HCT116 (cell line): ENCODE results near the gene NTNG2. TPM values are rescaled to one million over a fixed set of nuclear protein-coding genes. Genes with fewer than 3 reads are reported as not detected.

ENCODE experiments used
- ATAC-seq: fragments of 200-7000 bp; cut with Tn5 transposase; 2 replicates; pipeline ENCODE4 v1.9.1; 2020; ENCODE audit warnings: mild to moderate bottlenecking, moderate library complexity
- BruUV-seq: library from RNA; stranded (reverse); fragments of 400-500 nt; replicated peaks from 2 replicates; lab custom pipeline; 2021; lab: Mats Ljungman, UMichigan
- CTCF ChIA-PET: fragments of 300-600 bp; sonication (Branson Sonifier 250); formaldehyde crosslinking; loops from one replicate; lab custom pipeline; 2021; ENCODE audit warnings: antibody characterized with exemption; lab: Charles Lee
- POLR2A ChIA-PET: fragments of 300-600, 350-600 bp; sonication (Branson Sonifier 250); formaldehyde crosslinking; loops from one replicate; lab custom pipeline; 2021; ENCODE audit warnings: antibody characterized with exemption; lab: Charles Lee
- RAD21 ChIA-PET, 2 experiments: fragments of 300-600 bp; sonication (Branson Sonifier 250); formaldehyde crosslinking; loops; one replicate each; lab custom pipeline; 2023; ENCODE audit warnings: low total read pairs in 2 of 2; ENCODE audit not compliant: uncharacterized antibody in 2 of 2, unreplicated experiment in 2 of 2, low non-redundant PET in 1 of 2; lab: Charles Lee
- DNase-seq: peaks from one replicate; pipeline ENCODE4 v3.0.0-alpha.2; 2010; ENCODE audit warnings: low read depth, low spot score
- H2AFZ ChIP-seq: fragments of 200-600 bp; shearing (Covaris generic), sonication (generic); 2 replicates; pipeline ENCODE4 v1.6.1; 2017; ENCODE audit warnings: low read depth, mixed run types, mixed read lengths, antibody characterized with exemption, low read length; ENCODE audit not compliant: poor library complexity, severe bottlenecking
- H3K27ac ChIP-seq: 2 replicates; pipeline ENCODE4 v1.5.1; 2012; ENCODE audit warnings: low read depth, low read length
- H3K27me3 ChIP-seq: fragments of 200-600 bp; sonication (generic); 2 replicates; pipeline ENCODE4 v1.6.1; 2016; ENCODE audit warnings: mixed run types, low read length, mixed read lengths; ENCODE audit not compliant: insufficient read depth
- H3K36me3 ChIP-seq, 2 experiments: fragments of 200-500 bp in 1 of 2; fragments of 200-600 bp in 1 of 2; sonication (Bioruptor generic) in 1 of 2; sonication (generic) in 1 of 2; 2 replicates each; pipeline versions ENCODE4 v1.5.1 to v1.6.1; 2014 to 2016; ENCODE audit warnings: low read length in 2 of 2, inconsistent platforms in 1 of 2, mixed read lengths in 1 of 2, mixed run types in 1 of 2; ENCODE audit not compliant: insufficient read depth in 2 of 2, control insufficient read depth in 1 of 2
- H3K4me1 ChIP-seq, 2 experiments: fragments of 200-600 bp in 1 of 2; sonication (generic) in 1 of 2; 2 replicates each; pipeline versions ENCODE4 v1.5.1 to v1.6.1; 2012 to 2017; ENCODE audit warnings: low read length in 2 of 2, inconsistent platforms in 1 of 2, mild to moderate bottlenecking in 1 of 2, mixed read lengths in 1 of 2, mixed run types in 1 of 2, moderate library complexity in 1 of 2; ENCODE audit not compliant: insufficient read depth in 2 of 2, control insufficient read depth in 1 of 2
- H3K4me2 ChIP-seq: fragments of 200-600 bp; sonication (generic); 2 replicates; pipeline ENCODE4 v1.6.1; 2017; ENCODE audit warnings: mixed run types, low read length, mixed read lengths
- H3K4me3 ChIP-seq, 2 experiments: fragments of 200-600 bp in 1 of 2; sonication (generic) in 1 of 2; replicated peaks in 1 of 2; 2 replicates each; pipeline ENCODE4 v1.5.1; 2011 to 2016; ENCODE audit warnings: low read length in 2 of 2, control low read depth in 1 of 2, low read depth in 1 of 2, mild to moderate bottlenecking in 1 of 2, mixed read lengths in 1 of 2, mixed run types in 1 of 2
- H3K79me2 ChIP-seq: fragments of 200-600 bp; sonication (generic); 2 replicates; pipeline ENCODE4 v1.6.1; 2017; ENCODE audit warnings: mild to moderate bottlenecking, mixed run types, low read length, moderate library complexity, mixed read lengths; ENCODE audit not compliant: insufficient read depth
- H3K9ac ChIP-seq: fragments of 200-600 bp; sonication (generic); 2 replicates; pipeline ENCODE4 v1.6.1; 2016; ENCODE audit warnings: low read length, mixed read lengths
- H3K9me2 ChIP-seq: fragments of 200-600 bp; sonication (generic), shearing (Covaris generic); 2 replicates; pipeline ENCODE4 v1.6.1; 2017; ENCODE audit warnings: mixed run types, mild to moderate bottlenecking, moderate library complexity; ENCODE audit not compliant: insufficient read depth
- H3K9me3 ChIP-seq, 2 experiments: fragments of 200-500 bp in 1 of 2; fragments of 200-600 bp in 1 of 2; sonication (Bioruptor generic) in 1 of 2; sonication (generic) in 1 of 2; 2 replicates each; pipeline ENCODE4 v1.6.1; 2014 to 2017; ENCODE audit warnings: low read length in 2 of 2, mixed read lengths in 2 of 2, inconsistent platforms in 1 of 2, low read depth in 1 of 2, mild to moderate bottlenecking in 1 of 2, mixed run types in 1 of 2, moderate library complexity in 1 of 2; ENCODE audit not compliant: control insufficient read depth in 1 of 2, insufficient read depth in 1 of 2
- H4K20me1 ChIP-seq: fragments of 200-600 bp; sonication (generic), shearing (Covaris generic); 2 replicates; pipeline ENCODE4 v1.6.1; 2017; ENCODE audit warnings: mixed run types, mild to moderate bottlenecking, moderate library complexity; ENCODE audit not compliant: insufficient read depth
- CBX3 ChIP-seq: IDR thresholded peaks from 2 replicates; pipeline ENCODE4 v1.6.1; 2012; ENCODE audit warnings: low read depth
- CEBPB ChIP-seq: IDR thresholded peaks from 2 replicates; pipeline ENCODE4 v1.6.1; 2012; ENCODE audit warnings: low read depth
- EGR1 ChIP-seq: IDR thresholded peaks from 2 replicates; pipeline ENCODE4 v1.6.1; 2012; ENCODE audit warnings: low read depth
- ELF1 ChIP-seq: IDR thresholded peaks from 2 replicates; pipeline ENCODE4 v1.6.1; 2012; ENCODE audit warnings: low read depth, borderline replicate concordance
- EZH2 ChIP-seq: fragments of 200-600 bp; sonication (generic); IDR thresholded peaks from 2 replicates; pipeline ENCODE4 v1.6.1; 2017; ENCODE audit warnings: antibody characterized with exemption, mixed run types
- FOSL1 ChIP-seq: IDR thresholded peaks from 2 replicates; pipeline ENCODE4 v1.6.1; 2012; ENCODE audit warnings: low read depth
- JUND ChIP-seq: IDR thresholded peaks from 2 replicates; pipeline ENCODE4 v1.6.1; 2012
- POLR2AphosphoS5 ChIP-seq: IDR thresholded peaks from 2 replicates; pipeline ENCODE4 v1.6.1; 2011; ENCODE audit warnings: mild to moderate bottlenecking, low read depth, low read length, moderate library complexity
- RAD21 ChIP-seq: IDR thresholded peaks from 2 replicates; pipeline ENCODE4 v1.6.1; 2012; ENCODE audit warnings: low read depth, mild to moderate bottlenecking
- SP1 ChIP-seq: IDR thresholded peaks from 2 replicates; pipeline ENCODE4 v1.6.1; 2012; ENCODE audit warnings: low read depth
- SRF ChIP-seq: IDR thresholded peaks from 2 replicates; pipeline ENCODE4 v1.6.1; 2012; ENCODE audit warnings: low read depth
- TCF7L2 ChIP-seq: IDR thresholded peaks from 2 replicates; pipeline ENCODE4 v1.7.0; 2011; ENCODE audit warnings: borderline replicate concordance, inconsistent platforms; ENCODE audit not compliant: insufficient read depth, insufficient read length; ENCODE audit errors: extremely low read depth
- YY1 ChIP-seq: IDR thresholded peaks from 2 replicates; pipeline ENCODE4 v1.6.1; 2011; ENCODE audit warnings: low read length, low read depth, moderate library complexity, mild to moderate bottlenecking; ENCODE audit not compliant: insufficient replicate concordance; ENCODE audit errors: extremely low read depth
- ZFX ChIP-seq: fragments of 450-650 bp; IDR thresholded peaks from 2 replicates; pipeline ENCODE4 v1.6.1; 2017
- ZNF274 ChIP-seq: fragments of 200-500 bp; sonication (Bioruptor generic); IDR thresholded peaks from 2 replicates; pipeline ENCODE4 v1.6.1; 2014; ENCODE audit warnings: mild to moderate bottlenecking, low read depth, low read length, inconsistent platforms
- intact Hi-C: fragments of 100-400 bp; cut with micrococcal nuclease; formaldehyde crosslinking; loops from 2 replicates; pipeline ENCODE4 v1.10.0; 2022
- total RNA-seq: library from RNA; stranded (reverse); gene quantifications from one replicate; pipeline ENCODE4 v1.2.1, GENCODE V29; 2021; ENCODE audit not compliant: unreplicated experiment
- TF ChIP-seq, protein P1 (sequence below), 3 experiments: fragments of 200-600 bp in 1 of 3; sonication (generic) in 1 of 3; IDR thresholded peaks in 2 of 3; conservative IDR thresholded peaks in 1 of 3; 2 replicates each; pipeline ENCODE4 v1.5.1; 2012 to 2017; ENCODE audit warnings: low read depth in 2 of 3, low read length in 2 of 3, antibody characterized with exemption in 1 of 3, borderline replicate concordance in 1 of 3, control low read depth in 1 of 3, mild to moderate bottlenecking in 1 of 3, mixed read lengths in 1 of 3, mixed run types in 1 of 3, moderate library complexity in 1 of 3; ENCODE audit not compliant: insufficient read depth in 1 of 3
- TF ChIP-seq, protein P2 (sequence below): IDR thresholded peaks from 2 replicates; pipeline ENCODE4 v1.6.1; 2011; ENCODE audit warnings: mild to moderate bottlenecking, low read length, moderate library complexity; ENCODE audit not compliant: insufficient replicate concordance; ENCODE audit errors: extremely low read depth
- TF ChIP-seq, protein P3 (sequence below): IDR thresholded peaks from 2 replicates; pipeline ENCODE4 v1.6.1; 2012
- TF ChIP-seq, protein P4 (sequence below): IDR thresholded peaks from 2 replicates; pipeline ENCODE4 v1.6.1; 2012

NTNG2 gene
- total RNA-seq, 1 experiment from 2014 or later, result 2.5 TPM

DNA sequence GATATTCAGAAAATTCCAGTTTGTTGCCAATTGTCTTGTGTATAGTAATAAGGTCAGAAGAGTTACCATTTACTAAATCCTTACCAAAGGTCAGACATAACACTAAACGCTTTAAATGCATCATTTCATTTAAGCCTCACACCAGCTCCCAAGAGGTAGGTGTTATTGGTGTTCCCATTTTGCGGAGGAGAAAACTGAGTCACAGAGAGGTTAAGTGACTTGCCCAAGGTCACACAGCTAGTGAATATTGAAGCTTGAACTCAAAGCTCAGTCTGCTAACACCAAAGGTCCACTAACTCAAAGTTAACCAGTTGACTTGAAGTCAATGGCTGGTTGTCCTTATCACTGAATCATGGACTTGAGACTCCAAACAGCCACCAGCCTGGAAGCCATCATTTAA is 40.8 kb upstream of the NTNG2 start:
- no TSS peak for BruUV-seq
- Histone ChIP-seq H3K27me3 (peaks cover 91% of the 10 kb centered on the region), H3K4me2 (no peak overlapping the region), H3K9ac (no peak overlapping the region), H3K4me1 (no peaks in the 10 kb centered on the region), H4K20me1 (no peaks in the 10 kb centered on the region), H3K9me3 (no peaks in the 10 kb centered on the region), H2AFZ (no peak overlapping the region), H3K36me3 (no peaks in the 10 kb centered on the region), H3K4me3 (no peak overlapping the region), H3K9me2 (no peaks in the 10 kb centered on the region), H3K27ac (no peak overlapping the region), H3K79me2 (no peaks in the 10 kb centered on the region)
- CTCF ChIA-PET, result no interaction called here
- ATAC-seq (no peak), DNase-seq (no peak)
- TF ChIP-seq YY1 (no peak), EGR1 (no peak), ZFX (no peak), TCF7L2 (no peak), CBX3 (no peak), RAD21 (no peak), JUND (no peak), CEBPB (no peak), SP1 (no peak), ZNF274 (no peak), EZH2 (no peak), SRF (no peak), FOSL1 (no peak), POLR2AphosphoS5 (no peak), ELF1 (no peak)
- TF ChIP-seq, protein P1, sequence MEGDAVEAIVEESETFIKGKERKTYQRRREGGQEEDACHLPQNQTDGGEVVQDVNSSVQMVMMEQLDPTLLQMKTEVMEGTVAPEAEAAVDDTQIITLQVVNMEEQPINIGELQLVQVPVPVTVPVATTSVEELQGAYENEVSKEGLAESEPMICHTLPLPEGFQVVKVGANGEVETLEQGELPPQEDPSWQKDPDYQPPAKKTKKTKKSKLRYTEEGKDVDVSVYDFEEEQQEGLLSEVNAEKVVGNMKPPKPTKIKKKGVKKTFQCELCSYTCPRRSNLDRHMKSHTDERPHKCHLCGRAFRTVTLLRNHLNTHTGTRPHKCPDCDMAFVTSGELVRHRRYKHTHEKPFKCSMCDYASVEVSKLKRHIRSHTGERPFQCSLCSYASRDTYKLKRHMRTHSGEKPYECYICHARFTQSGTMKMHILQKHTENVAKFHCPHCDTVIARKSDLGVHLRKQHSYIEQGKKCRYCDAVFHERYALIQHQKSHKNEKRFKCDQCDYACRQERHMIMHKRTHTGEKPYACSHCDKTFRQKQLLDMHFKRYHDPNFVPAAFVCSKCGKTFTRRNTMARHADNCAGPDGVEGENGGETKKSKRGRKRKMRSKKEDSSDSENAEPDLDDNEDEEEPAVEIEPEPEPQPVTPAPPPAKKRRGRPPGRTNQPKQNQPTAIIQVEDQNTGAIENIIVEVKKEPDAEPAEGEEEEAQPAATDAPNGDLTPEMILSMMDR (IDR thresholded peaks at IDR 0.05 in 2 of 3, conservative IDR thresholded peaks at IDR 0.05 in 1 of 3; ENCODE audit: borderline replicate concordance in 1 of 3, insufficient read depth in 1 of 3, low read depth in 2 of 3, low read length in 2 of 3), result no peak
- TF ChIP-seq, protein P2, sequence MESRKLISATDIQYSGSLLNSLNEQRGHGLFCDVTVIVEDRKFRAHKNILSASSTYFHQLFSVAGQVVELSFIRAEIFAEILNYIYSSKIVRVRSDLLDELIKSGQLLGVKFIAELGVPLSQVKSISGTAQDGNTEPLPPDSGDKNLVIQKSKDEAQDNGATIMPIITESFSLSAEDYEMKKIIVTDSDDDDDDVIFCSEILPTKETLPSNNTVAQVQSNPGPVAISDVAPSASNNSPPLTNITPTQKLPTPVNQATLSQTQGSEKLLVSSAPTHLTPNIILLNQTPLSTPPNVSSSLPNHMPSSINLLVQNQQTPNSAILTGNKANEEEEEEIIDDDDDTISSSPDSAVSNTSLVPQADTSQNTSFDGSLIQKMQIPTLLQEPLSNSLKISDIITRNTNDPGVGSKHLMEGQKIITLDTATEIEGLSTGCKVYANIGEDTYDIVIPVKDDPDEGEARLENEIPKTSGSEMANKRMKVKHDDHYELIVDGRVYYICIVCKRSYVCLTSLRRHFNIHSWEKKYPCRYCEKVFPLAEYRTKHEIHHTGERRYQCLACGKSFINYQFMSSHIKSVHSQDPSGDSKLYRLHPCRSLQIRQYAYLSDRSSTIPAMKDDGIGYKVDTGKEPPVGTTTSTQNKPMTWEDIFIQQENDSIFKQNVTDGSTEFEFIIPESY, result no peak
- TF ChIP-seq, protein P3, sequence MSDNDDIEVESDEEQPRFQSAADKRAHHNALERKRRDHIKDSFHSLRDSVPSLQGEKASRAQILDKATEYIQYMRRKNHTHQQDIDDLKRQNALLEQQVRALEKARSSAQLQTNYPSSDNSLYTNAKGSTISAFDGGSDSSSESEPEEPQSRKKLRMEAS, result no peak
- TF ChIP-seq, protein P4, sequence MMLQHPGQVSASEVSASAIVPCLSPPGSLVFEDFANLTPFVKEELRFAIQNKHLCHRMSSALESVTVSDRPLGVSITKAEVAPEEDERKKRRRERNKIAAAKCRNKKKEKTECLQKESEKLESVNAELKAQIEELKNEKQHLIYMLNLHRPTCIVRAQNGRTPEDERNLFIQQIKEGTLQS, result no peak
- intact Hi-C loops, result no loop called here
- POLR2A ChIA-PET, result no interaction called here
- RAD21 ChIA-PET, result no interaction called here
